H1 (cell line): ENCODE results near the gene SV2C. TPM values are rescaled to one million over a fixed set of nuclear protein-coding genes. Genes with fewer than 3 reads are reported as not detected.

Source experiments
- CTCF ChIA-PET: fragments of 300-600 bp; sonication (Branson Sonifier 250); formaldehyde crosslinking; loops from one replicate; lab custom pipeline; 2021; ENCODE audit not compliant: partially characterized antibody; lab: Charles Lee
- POLR2A ChIA-PET: fragments of 300-600 bp; sonication (Branson Sonifier 250); formaldehyde crosslinking; loops from one replicate; lab custom pipeline; 2021; ENCODE audit warnings: inconsistent platforms; ENCODE audit not compliant: partially characterized antibody; lab: Charles Lee
- DNase-seq, 2 experiments: peaks; one replicate each; pipeline versions ENCODE4 v3.0.0 to v3.0.0-alpha.2; 2010 to 2022; ENCODE audit warnings: low spot score in 2 of 2, low read depth in 1 of 2, mixed read lengths in 1 of 2
- FAIRE-seq: peaks from 2 replicates; lab custom pipeline; 2011; peaks lifted over from hg19 to GRCh38; lab: Jason Lieb, UNC
- H2AFZ ChIP-seq: 2 replicates; pipeline ENCODE4 v1.8.1; 2012; ENCODE audit warnings: low read length, inconsistent platforms
- H2AK5ac ChIP-seq: 2 replicates; pipeline ENCODE4 v1.6.1; 2013; ENCODE audit warnings: low read depth, low read length
- H2BK120ac ChIP-seq: replicated peaks from 2 replicates; pipeline ENCODE3; 2013; ENCODE audit warnings: low read depth, low read length, inconsistent platforms
- H2BK12ac ChIP-seq: 2 replicates; pipeline ENCODE4 v1.6.1; 2013; ENCODE audit warnings: low read depth, low read length
- H2BK15ac ChIP-seq: 2 replicates; pipeline ENCODE4 v1.6.1; 2013; ENCODE audit warnings: low read length
- H2BK20ac ChIP-seq: 2 replicates; pipeline ENCODE4 v1.6.1; 2013; ENCODE audit warnings: low read length
- H2BK5ac ChIP-seq: 2 replicates; pipeline ENCODE4 v1.6.1; 2013; ENCODE audit warnings: low read depth, low read length
- H3K14ac ChIP-seq: 2 replicates; pipeline ENCODE4 v1.6.1; 2013; ENCODE audit warnings: inconsistent platforms; ENCODE audit not compliant: insufficient read length
- H3K18ac ChIP-seq: 2 replicates; pipeline ENCODE4 v1.6.1; 2013; ENCODE audit warnings: low read length; ENCODE audit errors: extremely low read depth
- H3K23ac ChIP-seq: 2 replicates; pipeline ENCODE4 v1.6.1; 2013; ENCODE audit warnings: inconsistent platforms; ENCODE audit not compliant: insufficient read length
- H3K23me2 ChIP-seq: 2 replicates; pipeline ENCODE4 v1.6.1; 2013; ENCODE audit warnings: low read depth, low read length
- H3K27ac ChIP-seq: 2 replicates; pipeline ENCODE4 v1.6.1; 2011; ENCODE audit warnings: low read depth, low read length, inconsistent platforms
- H3K27me3 ChIP-seq, 4 experiments: replicated peaks in 1 of 4; 1 replicate in 1 of 4; 2 replicates in 3 of 4; pipeline versions ENCODE4 v1.6.1 to v1.8.1; 2011 to 2013; ENCODE audit warnings: low read length in 3 of 4, mild to moderate bottlenecking in 3 of 4, inconsistent platforms in 2 of 4, mixed read lengths in 2 of 4, moderate library complexity in 1 of 4; ENCODE audit not compliant: control insufficient read depth in 3 of 4, insufficient read depth in 3 of 4; ENCODE audit errors: extremely low read depth in 1 of 4
- H3K36me3 ChIP-seq, 4 experiments: 2 replicates each; pipeline versions ENCODE4 v1.6.1 to v1.8.1; 2011 to 2013; ENCODE audit warnings: mild to moderate bottlenecking in 4 of 4, low read length in 3 of 4, moderate library complexity in 2 of 4, control low read depth in 1 of 4, inconsistent platforms in 1 of 4; ENCODE audit not compliant: insufficient read depth in 4 of 4, control insufficient read depth in 2 of 4
- H3K4ac ChIP-seq: replicated peaks from 2 replicates; pipeline ENCODE3; 2013; ENCODE audit warnings: low read length, low read depth, mixed read lengths, inconsistent platforms; ENCODE audit not compliant: insufficient read length
- H3K4me1 ChIP-seq, 4 experiments: replicated peaks in 1 of 4; 1 replicate in 1 of 4; 2 replicates in 3 of 4; pipeline versions ENCODE4 v1.6.1 to v1.8.1; 2011 to 2013; ENCODE audit warnings: low read length in 3 of 4, inconsistent platforms in 2 of 4, mixed read lengths in 1 of 4; ENCODE audit not compliant: insufficient read depth in 4 of 4, control insufficient read depth in 3 of 4
- H3K4me2 ChIP-seq, 2 experiments: 2 replicates each; pipeline versions ENCODE4 v1.6.1 to v1.8.1; 2011 to 2013; ENCODE audit warnings: low read depth in 2 of 2, low read length in 2 of 2, control low read depth in 1 of 2, inconsistent platforms in 1 of 2, mild to moderate bottlenecking in 1 of 2; ENCODE audit not compliant: insufficient read depth in 1 of 2
- H3K4me3 ChIP-seq, 4 experiments: fragments of 200-600, 300-600 bp in 1 of 4; sonication (generic), shearing (Covaris generic), sonication (Bioruptor Twin) in 1 of 4; 2 replicates each; pipeline versions ENCODE4 v1.5.1 to v1.8.1; 2011 to 2016; ENCODE audit warnings: low read length in 4 of 4, low read depth in 3 of 4, control low read depth in 2 of 4, inconsistent platforms in 2 of 4, mild to moderate bottlenecking in 2 of 4, mixed read lengths in 1 of 4, moderate library complexity in 1 of 4; ENCODE audit not compliant: insufficient read depth in 2 of 4; ENCODE audit errors: extremely low read depth in 1 of 4
- H3K56ac ChIP-seq: replicated peaks from 2 replicates; pipeline ENCODE3; 2013; ENCODE audit warnings: low read depth, mild to moderate bottlenecking, mixed read lengths, low read length, inconsistent platforms; ENCODE audit not compliant: insufficient read length
- H3K79me1 ChIP-seq: 2 replicates; pipeline ENCODE4 v1.6.1; 2013; ENCODE audit warnings: low read depth, low read length, control low read depth
- H3K79me2 ChIP-seq, 2 experiments: 2 replicates each; pipeline versions ENCODE4 v1.6.1 to v1.8.1; 2012 to 2013; ENCODE audit warnings: low read length in 2 of 2, mild to moderate bottlenecking in 2 of 2, inconsistent platforms in 1 of 2; ENCODE audit not compliant: insufficient read depth in 2 of 2, control insufficient read depth in 1 of 2
- H3K9ac ChIP-seq, 4 experiments: replicated peaks in 1 of 4; 1 replicate in 1 of 4; 2 replicates in 3 of 4; pipeline versions ENCODE4 v1.6.1 to v1.8.1; 2011 to 2013; ENCODE audit warnings: low read depth in 3 of 4, low read length in 3 of 4, control low read depth in 2 of 4, mild to moderate bottlenecking in 2 of 4, moderate library complexity in 2 of 4, inconsistent platforms in 1 of 4; ENCODE audit errors: extremely low read depth in 1 of 4
- H3K9me3 ChIP-seq, 2 experiments: 2 replicates each; pipeline versions ENCODE4 v1.6.1 to v1.8.1; 2012 to 2013; ENCODE audit warnings: mild to moderate bottlenecking in 2 of 2, moderate library complexity in 2 of 2, control low read depth in 1 of 2, inconsistent platforms in 1 of 2, low read depth in 1 of 2, low read length in 1 of 2, mixed read lengths in 1 of 2; ENCODE audit not compliant: insufficient read depth in 2 of 2
- H4K20me1 ChIP-seq, 2 experiments: replicated peaks in 1 of 2; 2 replicates each; pipeline versions ENCODE3 to v1.8.1; 2011 to 2013; ENCODE audit warnings: inconsistent platforms in 2 of 2, low read length in 2 of 2, mild to moderate bottlenecking in 1 of 2; ENCODE audit not compliant: insufficient read depth in 2 of 2, control insufficient read depth in 1 of 2
- H4K5ac ChIP-seq: 2 replicates; pipeline ENCODE4 v1.6.1; 2013; ENCODE audit warnings: low read length, low read depth, mixed read lengths, inconsistent platforms; ENCODE audit not compliant: insufficient read length
- H4K8ac ChIP-seq: 2 replicates; pipeline ENCODE4 v1.8.0; 2013; ENCODE audit warnings: mild to moderate bottlenecking, moderate library complexity, low read length, inconsistent platforms; ENCODE audit not compliant: insufficient read depth; ENCODE audit errors: extremely low read depth
- H4K91ac ChIP-seq: replicated peaks from 2 replicates; pipeline ENCODE3; 2013; ENCODE audit warnings: low read length, mixed read lengths, inconsistent platforms; ENCODE audit not compliant: insufficient read length
- PHF8 ChIP-seq: fragments of 200-600 bp; sonication (generic); conservative IDR thresholded peaks from 2 replicates; pipeline ENCODE4 v1.7.1; 2012; ENCODE audit warnings: low read depth, mild to moderate bottlenecking, inconsistent platforms, low read length, moderate library complexity
- WGBS, 2 experiments: shearing (Covaris generic) in 1 of 2; methylation state at CpG; one replicate each; pipeline versions ENCODE4 v1.1.6 to v1.1.7; 2013 to 2015; ENCODE audit warnings: low lambda C conversion rate in 2 of 2, mixed read lengths in 2 of 2, inconsistent platforms in 1 of 2, low coverage in 1 of 2, missing lambda C conversion rate in 1 of 2; ENCODE audit not compliant: insufficient replicate concordance in 2 of 2, insufficient coverage in 1 of 2, insufficient read length in 1 of 2; ENCODE audit errors: extremely low coverage in 1 of 2, missing lambda C conversion rate in 1 of 2; 5-methylcytosine and 5-hydroxymethylcytosine counted together
- polyA plus RNA-seq, 7 experiments: library from polyadenylated mRNA; depleted of rRNA in 3 of 7; stranded (reverse) in 5 of 7; unstranded in 2 of 7; fragments of >200 nt in 5 of 7; fragments of 200-250 nt in 2 of 7; gene quantifications; 1 replicate in 5 of 7; 2 replicates in 1 of 7; 4 replicates in 1 of 7; pipeline versions ENCODE4 v1.2.1 to v1.2.3, GENCODE V29; 2011 to 2013; ENCODE audit warnings: missing spikeins in 2 of 7, mixed read lengths in 2 of 7
- total RNA-seq: library from RNA; stranded (reverse); fragmentation: NEBNext Ultra II Directional; extraction: Animal tissue kit (Norgen Biotek cat#: 25700); gene quantifications from 2 replicates; pipeline ENCODE4 v1.2.1, GENCODE V29; 2021
- TF ChIP-seq, protein P1 (sequence below), 3 experiments: IDR thresholded peaks; 1 replicate in 2 of 3; 2 replicates in 1 of 3; pipeline versions ENCODE4 v1.5.1 to v1.6.1; 2011; ENCODE audit warnings: low read length in 3 of 3, mild to moderate bottlenecking in 3 of 3, inconsistent platforms in 2 of 3, low read depth in 1 of 3, moderate library complexity in 1 of 3; ENCODE audit not compliant: insufficient read depth in 1 of 3; ENCODE audit errors: control extremely low read depth in 1 of 3

SV2C gene
- total and polyA plus RNA-seq, 2 of the 8 experiments (the other 6 are each of a cell fraction or from before 2014, with no cell fraction given) = 0.08 to 0.24 TPM

GRCh38 chr5:76334574-76334973 is 251.4 kb downstream of the SV2C start:
- 89% methylated on average over 3 of the region's 3 CpGs; no CpG with 5 or more reads in 1 of the 2 experiments for WGBS, 2 experiments
- POLR2A ChIA-PET = no interaction called here
- no peak for DNase-seq

More at GRCh38 chr5:76334574-76334973, 251.4 kb downstream of the SV2C start:
- no peak overlapping the region for H3K4me3 ChIP-seq
- H3K4me1 ChIP-seq = peaks cover 1 to 10% (median 5%) of the 10 kb centered on the region in 4 experiments; a peak in 5 of 7 replicates
- peaks cover 5 to 10% of the 10 kb centered on the region in 2 experiments; a peak in 3 of 4 replicates for H3K9me3 ChIP-seq
- no peaks in the 10 kb centered on the region for H3K23me2 ChIP-seq
- no peak overlapping the region for H3K56ac ChIP-seq
- H4K5ac ChIP-seq = no peak overlapping the region
- H4K20me1 ChIP-seq = no peaks in the 10 kb centered on the region
- H4K91ac ChIP-seq = no peak overlapping the region
- H3K79me2 ChIP-seq = no peaks in the 10 kb centered on the region
- H3K14ac ChIP-seq = no peak overlapping the region
- no peaks in the 10 kb centered on the region for H3K27me3 ChIP-seq
- no peak overlapping the region for H3K27ac ChIP-seq
- H2BK5ac ChIP-seq = no peak overlapping the region
- H2BK120ac ChIP-seq = no peak overlapping the region
- no peak overlapping the region for H3K4ac ChIP-seq
- TF ChIP-seq, protein P1, sequence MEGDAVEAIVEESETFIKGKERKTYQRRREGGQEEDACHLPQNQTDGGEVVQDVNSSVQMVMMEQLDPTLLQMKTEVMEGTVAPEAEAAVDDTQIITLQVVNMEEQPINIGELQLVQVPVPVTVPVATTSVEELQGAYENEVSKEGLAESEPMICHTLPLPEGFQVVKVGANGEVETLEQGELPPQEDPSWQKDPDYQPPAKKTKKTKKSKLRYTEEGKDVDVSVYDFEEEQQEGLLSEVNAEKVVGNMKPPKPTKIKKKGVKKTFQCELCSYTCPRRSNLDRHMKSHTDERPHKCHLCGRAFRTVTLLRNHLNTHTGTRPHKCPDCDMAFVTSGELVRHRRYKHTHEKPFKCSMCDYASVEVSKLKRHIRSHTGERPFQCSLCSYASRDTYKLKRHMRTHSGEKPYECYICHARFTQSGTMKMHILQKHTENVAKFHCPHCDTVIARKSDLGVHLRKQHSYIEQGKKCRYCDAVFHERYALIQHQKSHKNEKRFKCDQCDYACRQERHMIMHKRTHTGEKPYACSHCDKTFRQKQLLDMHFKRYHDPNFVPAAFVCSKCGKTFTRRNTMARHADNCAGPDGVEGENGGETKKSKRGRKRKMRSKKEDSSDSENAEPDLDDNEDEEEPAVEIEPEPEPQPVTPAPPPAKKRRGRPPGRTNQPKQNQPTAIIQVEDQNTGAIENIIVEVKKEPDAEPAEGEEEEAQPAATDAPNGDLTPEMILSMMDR (IDR thresholded peaks at IDR 0.05; ENCODE audit: control extremely low read depth in 1 of 3, insufficient read depth in 1 of 3, low read depth in 1 of 3, low read length in 3 of 3) = peak in 1 of 3 experiments; percentile 6; a peak in 1 of 4 replicates
- TF ChIP-seq PHF8 = no peak
- no peak overlapping the region for H4K8ac ChIP-seq
- H3K23ac ChIP-seq = no peak overlapping the region
- no peak overlapping the region for H2BK15ac ChIP-seq
- H3K9ac ChIP-seq = no peak overlapping the region
- H3K4me2 ChIP-seq = no peak overlapping the region
- peak; percentile 72 for FAIRE-seq
- CTCF ChIA-PET = interaction anchor here (0.7 to 1.4 kb wide), 7 partner anchors 8 to 97 kb away, joined by 3 to 4 read pairs (median 3); no protein-coding TSS in a partner anchor
- H3K79me1 ChIP-seq = no peaks in the 10 kb centered on the region; the same call in 1 of the 2 replicates
- no peak overlapping the region; the same call in 1 of the 2 replicates for H2AK5ac ChIP-seq
- H2BK12ac ChIP-seq = no peak overlapping the region
- H2BK20ac ChIP-seq = no peak overlapping the region
- peaks cover 0 to 5% (median 0%) of the 10 kb centered on the region in 4 experiments; a peak in 1 of 8 replicates for H3K36me3 ChIP-seq
- H2AFZ ChIP-seq = no peak overlapping the region
- H3K18ac ChIP-seq = no peak overlapping the region
